Measurements from ENCODE around the gene ATG7.
"Not testable (repeated sequence)": the region's sequence is repeated elsewhere in the genome, so short reads cannot be mapped to it uniquely, and the experiment has no call there.

The ATG7 gene

GRCh38 chr3:11588755-11589154 lies 316.6 kb downstream of the ATG7 start:
- TF ChIP-seq CTCF (conservative IDR thresholded peaks at IDR 0.05) = no peak
- H3K27ac ChIP-seq = no peak overlapping the region

DNA sequence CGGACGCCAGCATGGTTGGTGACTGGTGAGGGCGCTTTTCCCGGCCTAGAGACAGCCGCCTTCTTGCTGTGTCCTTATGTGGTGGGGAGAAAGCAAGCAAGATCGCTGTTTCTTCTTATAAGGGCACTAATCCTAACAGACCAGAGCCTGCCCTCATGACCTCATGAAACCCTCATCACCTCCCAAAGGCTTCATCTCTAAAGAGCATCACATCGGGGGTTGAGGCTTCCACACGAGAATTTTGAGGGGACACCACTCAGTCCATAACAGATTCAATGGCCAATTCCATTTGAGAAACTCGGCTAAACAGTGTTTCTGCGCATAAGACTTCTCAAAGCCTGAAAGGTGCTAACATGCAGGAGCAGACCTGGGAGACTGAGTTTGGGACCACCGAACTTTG lies 317.5 kb downstream of the ATG7 start:
- no peak for TF ChIP-seq CTCF (conservative IDR thresholded peaks at IDR 0.05)
- H3K27ac ChIP-seq = peak overlapping the region; percentile 39

DNA sequence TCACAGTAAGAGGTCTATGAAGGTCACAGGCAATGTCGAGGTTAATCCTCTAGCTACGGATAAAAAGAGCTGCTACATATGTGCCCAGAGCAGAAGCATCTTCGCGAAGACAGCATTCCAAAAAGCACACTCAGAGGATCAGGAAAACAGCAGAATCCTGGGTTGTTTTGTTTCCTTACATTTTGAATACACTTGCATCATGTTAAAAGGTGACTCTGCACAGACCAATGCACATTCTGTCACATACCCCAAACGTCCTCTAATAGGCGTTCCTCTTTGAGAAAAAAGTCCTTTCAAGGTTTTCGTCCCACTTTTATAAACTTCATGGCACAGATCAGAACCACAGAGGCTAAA lies 318.8 kb downstream of the ATG7 start:
- TF ChIP-seq CTCF (conservative IDR thresholded peaks at IDR 0.05) = no peak
- H3K27ac ChIP-seq = peak overlapping the region; percentile 39

DNA sequence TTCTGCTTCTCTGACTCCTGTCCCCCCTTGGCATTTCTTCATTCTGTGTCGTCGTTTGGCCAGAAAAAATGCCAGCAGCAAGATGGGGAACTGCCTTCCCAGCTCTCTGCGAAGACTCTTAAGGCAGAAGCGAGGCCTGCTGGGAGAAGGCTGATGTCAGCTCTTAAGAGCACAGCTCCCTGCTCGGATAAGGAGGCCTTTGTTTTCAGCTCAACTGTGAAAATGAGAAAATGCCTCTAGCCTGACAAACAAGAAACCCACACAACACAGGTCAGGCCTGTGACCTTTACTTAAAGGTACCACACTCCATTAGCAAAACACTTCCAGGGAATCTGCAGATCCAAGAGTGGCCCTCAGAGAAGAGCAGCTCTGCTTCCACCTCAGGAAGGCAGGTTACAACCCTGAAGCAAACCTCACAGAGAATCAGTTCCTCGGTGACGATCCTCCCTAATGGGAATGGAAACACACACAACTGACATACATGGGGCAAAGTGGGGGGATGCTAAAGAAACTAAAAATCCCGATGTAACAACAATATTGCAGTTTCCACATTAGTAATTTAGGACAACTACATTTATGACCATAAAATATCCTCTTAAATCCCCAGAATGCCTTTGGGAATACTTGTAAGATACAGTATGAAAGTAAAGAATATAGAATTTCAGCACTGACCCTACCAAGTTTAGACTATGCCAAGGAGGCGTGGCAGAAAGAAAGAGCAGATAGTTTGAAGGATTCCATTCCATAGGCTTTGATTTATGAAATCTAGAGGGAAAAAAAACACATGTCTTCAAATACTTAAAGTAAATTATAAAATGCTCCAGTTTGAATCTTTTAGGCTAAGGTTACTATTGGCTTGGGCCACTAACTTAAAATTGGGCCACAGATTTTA lies 319.4 kb downstream of the ATG7 start:
- TF ChIP-seq CTCF (conservative IDR thresholded peaks at IDR 0.05) = no peak
- peak overlapping the region; percentile 39 for H3K27ac ChIP-seq

GRCh38 chr3:11592445-11593298 lies 320.5 kb downstream of the ATG7 start:
- TF ChIP-seq CTCF (conservative IDR thresholded peaks at IDR 0.05) = no peak

DNA sequence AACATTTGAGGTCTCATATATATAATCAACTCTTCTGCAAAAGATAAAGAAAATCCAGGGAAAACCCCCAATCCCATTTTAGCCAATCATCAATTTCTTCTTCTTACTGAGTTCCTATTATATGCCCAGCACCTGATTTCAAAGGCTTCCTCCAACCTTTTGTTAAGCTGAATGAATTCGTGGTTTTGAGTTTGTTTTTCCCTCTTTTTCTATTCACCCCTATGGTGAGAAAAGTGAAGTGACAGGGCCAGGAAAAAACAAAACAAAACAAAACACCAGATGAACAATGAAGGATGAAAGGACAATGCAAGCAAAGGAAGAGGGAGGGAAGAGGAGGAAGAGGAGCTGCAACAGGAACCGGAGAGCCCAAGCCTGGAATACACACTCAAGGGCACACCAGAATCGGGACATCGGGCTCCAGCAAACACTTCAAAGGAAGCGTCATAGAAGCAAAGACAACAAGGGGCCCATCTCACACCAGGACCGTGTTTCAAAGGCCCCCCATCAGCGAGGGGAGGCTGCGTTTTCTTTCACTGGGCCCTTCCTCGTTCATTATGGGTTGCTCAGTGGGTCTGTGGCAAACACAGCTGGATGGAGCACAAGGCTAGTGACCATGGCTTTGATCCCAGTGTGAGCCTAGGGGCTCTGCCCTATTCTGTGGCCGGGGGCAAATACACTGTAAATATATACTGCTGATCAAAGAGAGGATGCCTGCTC lies 321.3 kb downstream of the ATG7 start:
- H3K27ac ChIP-seq = peak overlapping the region; percentile 39; the same call in 1 of the 2 replicates
- TF ChIP-seq CTCF (conservative IDR thresholded peaks at IDR 0.05) = no peak

More at GRCh38 chr3:11592445-11593298, 320.5 kb downstream of the ATG7 start:
- peak overlapping the region; percentile 39; the same call in 1 of the 2 replicates for H3K27ac ChIP-seq

GRCh38 chr3:11595024-11595423 lies 322.8 kb downstream of the ATG7 start:
- not testable (repeated sequence) for H3K27ac ChIP-seq

All from VCaP (cell line).